Suppressor macrophage treated with lipopolysaccharide for 1 hour (primary cell): ENCODE results near the gene FAM171A1.

ENCODE experiments used
- DNase-seq, 3 donors: peaks; one replicate each; pipeline ENCODE4 v3.0.0-alpha.2; 2020 to 2022

FAM171A1 gene

DNA sequence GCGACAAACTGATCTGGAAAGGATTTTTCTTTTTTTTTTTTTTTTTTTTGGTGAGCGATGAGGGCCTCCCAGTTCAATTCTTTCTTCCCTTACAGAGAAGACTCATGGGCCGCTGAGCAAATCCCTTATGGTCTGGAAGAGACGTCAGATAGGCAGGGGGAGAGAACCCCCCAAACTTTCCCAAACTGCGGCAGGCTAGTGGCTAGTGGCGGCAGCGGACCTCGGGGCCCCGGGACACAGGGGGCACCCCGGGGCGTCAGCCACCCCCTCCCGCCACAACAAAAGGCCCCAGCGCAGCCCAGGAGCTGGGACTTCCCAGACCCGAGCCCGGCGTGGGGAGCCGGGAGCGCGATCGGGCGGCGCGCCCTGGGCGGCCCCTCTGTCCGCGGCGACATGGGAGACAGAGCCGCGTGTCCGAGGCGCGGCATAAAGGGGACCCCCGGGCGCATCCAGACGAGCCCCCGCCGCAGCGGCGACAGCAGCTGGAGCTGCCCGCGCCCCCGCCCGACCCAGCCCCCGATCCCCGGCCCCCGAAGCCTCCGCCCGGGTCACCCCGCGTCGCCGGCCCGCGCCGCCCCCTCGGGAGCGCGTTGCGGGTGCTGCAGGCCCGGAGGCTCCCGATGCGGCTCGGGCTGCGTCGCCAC, 755 bp downstream of the FAM171A1 start:
- peak; percentile 18 to 67 (median 42) for DNase-seq

GRCh38 chr10:15369256-15370211, 1.6 kb downstream of the FAM171A1 start:
- DNase-seq, result no peak

DNA sequence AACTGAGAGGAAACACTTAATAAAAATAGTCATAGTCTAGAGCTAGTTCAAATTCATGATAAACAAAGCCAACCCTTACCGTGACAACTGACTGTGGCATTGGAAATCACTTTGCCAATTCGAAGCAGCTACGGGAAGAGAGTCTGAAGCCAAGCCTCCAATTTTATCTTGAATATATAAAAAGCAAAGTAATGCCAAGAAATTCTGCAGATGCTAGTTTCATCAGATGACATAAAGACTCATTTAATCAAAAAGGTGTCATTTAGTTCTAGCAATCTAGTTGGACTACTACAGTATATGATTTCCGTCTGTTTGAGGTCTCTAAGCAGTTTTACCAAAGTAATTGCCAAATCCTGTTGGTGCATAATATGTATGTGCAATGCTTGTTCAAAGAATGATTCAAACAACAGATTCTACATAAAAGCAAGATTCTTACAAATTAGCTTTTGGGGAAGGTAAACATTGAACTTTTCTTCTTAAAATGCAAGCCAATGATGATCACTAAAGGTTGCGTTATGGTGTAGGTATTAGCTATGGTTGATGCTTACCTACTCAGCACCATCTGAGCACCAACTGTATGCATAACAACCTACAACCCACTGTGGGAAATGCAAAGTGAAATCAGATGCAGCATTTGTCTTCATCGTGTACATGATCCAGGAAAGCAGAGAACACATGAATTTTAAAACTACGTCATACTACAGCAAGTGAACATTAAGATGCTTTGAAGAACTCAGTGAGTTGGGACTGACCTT, 2.8 kb downstream of the FAM171A1 start:
- DNase-seq, result no peak

DNA sequence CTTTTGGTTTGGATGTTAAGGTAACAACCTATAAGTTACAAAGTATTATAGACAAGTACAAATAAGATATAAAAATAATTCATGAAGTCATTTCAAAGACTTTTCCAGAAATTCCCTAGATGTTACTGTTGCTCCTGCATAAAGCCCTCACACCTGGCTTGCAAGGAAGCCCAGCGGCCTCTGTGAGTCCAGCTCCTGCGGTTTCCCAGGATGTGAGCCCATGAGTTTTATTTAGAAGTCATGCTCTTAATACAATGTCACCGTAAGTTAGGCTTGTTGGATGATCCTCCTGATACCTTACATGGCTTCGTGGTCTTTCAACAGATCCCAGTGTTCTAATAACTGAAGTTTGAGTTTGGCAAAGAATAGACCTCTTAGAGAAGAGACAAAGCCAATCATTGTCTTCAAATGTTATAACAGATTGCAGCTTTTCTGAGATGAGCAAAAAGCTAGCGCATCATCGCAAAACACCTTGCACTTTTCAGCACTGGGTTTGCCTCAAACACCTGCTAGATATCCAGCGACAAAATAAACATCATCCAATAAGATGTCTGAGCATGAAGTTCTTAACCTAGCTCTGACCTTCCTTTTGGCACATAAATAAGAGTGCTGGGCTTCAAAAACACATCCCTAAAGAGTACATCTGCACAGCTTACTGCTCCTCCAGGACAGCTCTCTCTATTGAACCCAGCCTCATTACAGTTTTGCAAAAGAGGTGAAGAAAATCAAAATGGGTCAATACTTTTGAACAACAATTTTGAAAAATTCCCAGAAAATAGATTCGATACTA, 3.6 kb downstream of the FAM171A1 start:
- no peak for DNase-seq

- no peak for DNase-seq
Observed at GRCh38 chr10:15365692-15366091, 5.4 kb downstream of the FAM171A1 start.

DNA sequence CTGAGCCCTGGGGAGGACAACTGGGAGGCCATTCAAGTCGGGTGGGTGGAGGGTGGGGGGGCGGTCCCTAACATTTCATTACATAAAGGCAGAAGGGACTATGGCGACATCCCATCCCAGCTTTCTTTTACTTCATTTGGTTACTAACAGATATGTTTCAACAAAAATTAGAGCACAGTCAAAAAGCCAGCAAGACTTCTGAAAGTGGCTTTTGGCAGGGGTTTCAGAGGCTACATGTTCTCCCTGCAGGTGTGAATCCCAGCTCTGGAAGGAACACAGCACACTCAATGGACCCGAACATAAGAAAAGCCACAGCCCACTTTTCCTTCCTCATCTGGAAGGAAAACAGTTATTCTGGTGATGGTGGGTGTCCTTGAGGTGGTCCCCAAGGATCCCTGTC, 7.1 kb downstream of the FAM171A1 start:
- no peak for DNase-seq

DNA sequence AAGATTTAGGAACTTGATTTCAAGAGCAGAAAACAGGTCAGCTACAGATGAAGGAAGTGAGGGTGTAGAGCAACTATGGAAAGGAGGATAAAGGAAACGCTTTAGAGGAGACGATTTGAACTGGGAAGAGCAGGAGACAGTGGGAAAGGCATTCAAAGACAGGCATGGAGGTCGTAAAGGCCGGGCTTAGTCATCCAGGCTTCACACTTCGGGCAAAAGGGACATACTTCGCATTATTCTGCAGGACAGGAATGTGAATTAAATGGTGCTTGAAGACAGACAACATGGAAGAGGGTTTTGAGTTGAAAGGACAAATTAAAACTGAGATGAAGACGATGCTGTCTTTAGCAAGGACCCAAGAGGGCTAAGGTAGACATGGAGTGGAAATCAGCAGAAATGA, 8.1 kb downstream of the FAM171A1 start:
- no peak for DNase-seq

GRCh38 chr10:15361131-15361530, 10.0 kb downstream of the FAM171A1 start:
- peak in 1 of 3 donors; percentile 4 for DNase-seq

DNA sequence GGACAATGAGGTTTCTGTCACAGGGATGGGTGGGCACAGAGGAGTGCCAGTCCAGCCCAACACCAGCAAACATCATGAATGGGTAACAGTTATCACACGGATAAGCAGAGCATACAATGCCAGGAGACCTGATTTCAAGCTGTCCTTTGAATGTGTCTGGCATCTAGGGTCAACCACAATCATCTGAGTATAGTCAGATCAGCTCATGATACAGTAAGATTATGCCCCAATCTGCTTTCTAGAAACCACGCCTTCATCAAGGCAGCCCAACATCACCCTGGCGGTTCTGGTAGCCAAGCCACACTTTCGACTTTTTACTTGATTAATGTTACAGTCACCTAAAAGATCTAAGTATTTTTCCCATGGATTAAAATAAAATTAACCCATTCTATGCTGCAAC, 10.5 kb downstream of the FAM171A1 start:
- DNase-seq, result no peak

- no peak for DNase-seq
Observed at GRCh38 chr10:15353471-15354017, 17.5 kb downstream of the FAM171A1 start.

- DNase-seq, result no peak
Observed at GRCh38 chr10:15352836-15353235, 18.3 kb downstream of the FAM171A1 start.

DNA sequence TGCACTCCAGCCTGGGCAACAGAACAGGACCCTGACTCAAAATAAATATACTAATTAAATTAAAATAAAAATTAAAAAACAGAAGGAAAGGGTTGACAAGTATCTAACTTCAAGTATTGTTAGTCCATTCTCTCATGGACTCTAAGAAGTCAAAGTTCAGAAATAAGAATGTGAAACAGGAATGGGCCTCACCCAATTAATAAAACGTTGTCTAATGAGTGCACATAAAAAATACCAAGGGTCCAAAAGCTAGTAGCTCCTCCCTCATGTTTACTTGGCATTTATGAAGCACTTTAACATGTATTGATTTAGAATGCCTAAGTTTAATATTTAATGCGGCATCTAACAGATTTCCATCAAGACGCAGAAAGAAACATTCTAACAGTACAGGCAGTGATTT, 18.9 kb downstream of the FAM171A1 start:
- no peak for DNase-seq

DNA sequence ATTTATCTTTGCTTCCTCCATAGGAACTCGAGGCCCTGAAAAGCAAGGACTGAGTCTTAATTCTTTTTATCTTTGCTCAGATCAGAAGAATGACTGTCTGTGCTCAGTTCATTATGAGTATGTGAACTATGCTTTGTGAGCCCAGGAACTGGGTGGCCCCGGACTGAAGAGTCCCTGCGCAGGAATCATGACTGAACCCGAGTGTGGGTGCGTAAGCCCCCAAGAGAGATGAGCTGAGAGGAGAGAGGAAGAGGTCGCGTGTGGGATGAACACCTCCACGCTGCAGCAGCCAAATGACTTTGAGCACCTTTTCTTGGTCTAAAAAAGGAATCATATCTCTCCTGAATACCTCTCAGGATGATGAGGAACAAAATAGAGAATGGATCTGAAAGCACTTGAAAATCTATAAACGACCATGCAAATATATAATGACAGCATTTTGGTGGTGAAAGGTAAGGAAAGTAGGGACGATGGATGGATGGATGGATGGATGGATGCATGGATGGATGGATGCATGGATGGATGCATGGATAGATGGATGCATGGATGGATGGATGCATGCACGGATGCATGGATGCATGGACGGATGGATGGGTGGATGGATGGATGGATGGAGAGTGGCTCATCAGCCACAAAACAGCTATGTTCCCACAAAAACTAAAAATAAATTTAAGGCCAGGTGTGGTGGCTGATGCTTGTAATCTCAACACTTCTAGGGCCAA, 19.8 kb downstream of the FAM171A1 start:
- no peak for DNase-seq

DNA sequence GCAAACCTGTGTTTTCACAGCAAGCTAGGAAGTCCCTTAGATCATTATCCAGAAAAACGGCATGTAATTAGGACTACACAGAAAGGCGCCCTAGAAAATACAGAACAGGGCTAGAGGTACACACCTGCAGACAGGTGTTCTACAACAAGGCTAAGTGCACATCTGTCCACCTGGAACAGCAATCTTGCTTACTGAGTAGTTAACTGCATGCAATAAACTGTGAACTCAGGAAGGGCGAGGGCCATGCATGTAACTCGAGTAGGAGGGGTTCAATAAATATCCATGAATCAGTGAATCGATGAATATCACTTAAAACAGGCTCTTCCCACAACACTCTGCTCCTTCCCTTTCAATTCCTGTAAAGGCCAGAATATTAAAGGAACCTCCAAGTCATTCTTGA, 22.0 kb downstream of the FAM171A1 start:
- DNase-seq, result no peak

DNA sequence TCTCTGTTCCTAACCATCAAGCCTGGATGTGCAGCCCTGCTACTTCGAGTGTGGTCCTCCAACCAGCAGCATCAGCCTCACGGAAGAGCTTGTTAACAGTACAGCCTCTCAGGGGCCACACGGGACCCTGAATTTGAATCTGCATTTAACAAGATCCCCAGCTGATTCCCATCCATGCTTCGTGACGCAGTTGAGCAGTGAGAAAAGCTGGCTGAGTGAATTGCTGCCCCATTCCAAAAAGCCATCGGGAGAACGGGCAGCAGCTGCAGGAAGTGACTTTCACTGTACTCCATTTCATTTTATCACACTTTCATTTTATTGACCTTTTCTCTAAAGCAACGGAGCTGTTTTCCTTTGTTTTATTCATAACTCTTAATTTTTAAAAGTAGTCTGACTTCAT, 22.5 kb downstream of the FAM171A1 start:
- DNase-seq, result no peak

DNA sequence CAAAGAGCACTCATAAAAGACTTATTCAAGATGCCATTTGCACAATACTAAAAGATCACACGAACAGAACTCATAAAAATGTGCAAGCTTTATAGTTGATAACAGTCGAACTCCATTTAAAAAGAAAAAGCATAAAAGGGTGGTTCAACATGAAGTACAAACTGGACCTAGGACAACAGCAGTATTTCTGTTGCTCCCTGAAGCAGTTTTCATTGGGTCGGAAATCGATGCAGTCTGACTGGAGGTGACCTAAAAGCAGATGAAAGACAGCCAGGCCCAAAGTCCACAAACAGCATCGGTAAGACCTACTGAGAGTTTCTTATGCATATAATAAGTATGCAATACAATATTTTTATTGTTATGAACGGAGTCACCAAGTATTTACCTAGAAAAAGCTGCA, 23.9 kb downstream of the FAM171A1 start:
- no peak for DNase-seq

DNA sequence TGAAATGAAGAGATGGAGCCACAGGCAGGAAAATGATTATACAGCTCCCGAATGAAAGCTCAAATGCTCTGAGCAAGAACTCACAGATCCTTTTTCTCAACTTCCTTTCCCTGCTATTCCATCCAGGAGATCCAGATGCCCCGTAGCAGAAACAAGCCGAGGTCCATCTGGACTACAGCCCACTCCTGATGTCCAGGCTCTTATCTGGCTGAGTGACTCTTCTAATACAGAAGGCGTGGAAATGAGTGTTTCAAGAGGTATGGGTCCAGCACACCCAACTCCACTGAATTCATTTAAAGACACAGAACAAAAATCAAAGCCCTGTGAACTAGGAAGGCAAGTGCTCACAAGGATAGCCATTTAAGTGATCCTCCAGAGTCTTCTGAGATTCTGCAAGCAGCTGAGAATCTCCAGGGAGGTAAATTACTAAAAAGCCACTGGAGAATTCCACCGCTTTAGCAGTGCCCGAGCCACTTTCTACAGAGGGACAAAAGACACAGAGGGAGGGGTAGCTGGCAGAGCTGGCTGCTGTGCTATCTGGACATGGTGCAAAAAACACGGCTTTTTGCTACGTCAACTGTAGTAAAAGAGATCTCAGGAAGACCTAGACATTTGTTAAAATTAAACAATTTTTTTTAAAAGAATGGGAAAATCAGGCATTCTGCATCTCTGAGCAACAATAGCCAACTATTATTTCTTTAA, 24.5 kb downstream of the FAM171A1 start:
- DNase-seq, result no peak

GRCh38 chr10:15345450-15345849, 25.6 kb downstream of the FAM171A1 start:
- no peak for DNase-seq

GRCh38 chr10:15344876-15345285, 26.2 kb downstream of the FAM171A1 start:
- peak; percentile 36 to 65 (median 45) for DNase-seq

DNA sequence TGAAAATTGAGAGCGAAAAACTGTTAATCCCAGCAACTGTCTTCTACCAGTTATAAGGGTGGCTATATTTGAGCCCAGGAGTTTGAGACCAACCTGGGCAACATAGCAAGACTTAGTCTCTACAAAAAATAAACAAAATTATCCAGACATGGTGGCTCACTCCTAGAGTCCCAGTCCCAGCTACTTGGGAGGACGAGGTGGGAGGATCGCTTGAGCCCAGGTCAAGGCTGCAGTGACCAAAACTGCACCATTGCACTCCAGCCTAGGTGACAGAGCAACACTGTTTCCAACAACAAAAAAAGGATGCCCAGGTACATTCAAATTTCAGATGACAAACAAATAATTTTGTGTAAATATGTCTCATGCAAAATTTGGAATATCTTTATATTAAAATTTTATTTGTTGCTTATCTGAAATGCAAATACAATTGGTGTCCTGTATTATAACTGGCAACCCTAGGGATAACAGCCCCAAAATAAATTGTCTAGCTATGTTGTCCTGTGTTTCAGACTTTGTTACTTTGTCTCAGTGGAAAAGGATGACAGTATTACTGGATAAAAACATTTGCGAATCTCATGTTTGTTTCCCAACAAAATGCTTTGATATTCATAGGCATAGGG, 26.7 kb downstream of the FAM171A1 start:
- DNase-seq, result no peak

DNA sequence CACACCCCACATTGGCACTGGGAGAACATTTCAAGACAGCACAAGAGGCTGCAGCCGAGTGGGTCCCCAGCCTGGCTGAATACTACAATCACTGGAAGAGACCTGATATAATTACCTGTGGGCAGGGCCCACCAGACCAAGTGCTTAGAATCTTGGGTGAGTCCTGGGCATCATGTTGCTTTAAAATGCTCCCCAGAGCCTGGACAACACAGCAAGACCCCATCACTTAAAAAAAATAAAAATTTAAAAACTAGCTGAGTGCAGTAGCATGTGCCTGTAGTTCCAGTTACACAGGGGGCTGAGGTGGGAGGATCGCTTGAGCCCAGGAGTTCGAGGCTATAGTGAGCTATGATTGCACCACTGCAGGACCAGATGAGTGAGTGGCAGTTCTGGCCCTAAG, 28.1 kb downstream of the FAM171A1 start:
- no peak for DNase-seq
